Neural cell (in vitro differentiated cells): ENCODE results near the gene AREG. TPM values are rescaled to one million over a fixed set of nuclear protein-coding genes. Genes with fewer than 3 reads are reported as not detected.

Source experiments
- H2AFZ ChIP-seq: fragments of 200-600, 300-800 bp; sonication (generic), shearing (Covaris generic); 2 replicates; pipeline ENCODE4 v1.6.0; 2014; ENCODE audit warnings: low read depth, mild to moderate bottlenecking, antibody characterized with exemption, low read length, moderate library complexity
- H3F3A ChIP-seq: fragments of 200-600 bp; shearing (Covaris generic); 2 replicates; pipeline ENCODE4 v1.6.1; 2016; ENCODE audit warnings: mild to moderate bottlenecking, moderate library complexity, mixed read lengths, antibody characterized with exemption, low read length; ENCODE audit not compliant: insufficient read depth, poor library complexity, severe bottlenecking
- H3K27ac ChIP-seq: fragments of 200-600, 300-800 bp; sonication (generic), shearing (Covaris generic); 2 replicates; pipeline ENCODE4 v1.5.1; 2014; ENCODE audit warnings: mild to moderate bottlenecking, low read length, moderate library complexity
- H3K27me3 ChIP-seq: fragments of 300-800, 200-600 bp; sonication (generic), shearing (Covaris generic); 2 replicates; pipeline ENCODE4 v1.6.0; 2014; ENCODE audit warnings: mild to moderate bottlenecking, low read depth, low read length, moderate library complexity; ENCODE audit not compliant: insufficient read depth
- H3K36me3 ChIP-seq: fragments of 300-800, 200-600 bp; sonication (generic), shearing (Covaris generic); 2 replicates; pipeline ENCODE4 v1.5.1; 2014; ENCODE audit warnings: mild to moderate bottlenecking, antibody characterized with exemption, low read length, moderate library complexity; ENCODE audit not compliant: insufficient read depth
- H3K4me2 ChIP-seq: fragments of 300-800, 200-600 bp; sonication (generic), shearing (Covaris generic); 2 replicates; pipeline ENCODE4 v1.6.0; 2014; ENCODE audit warnings: mild to moderate bottlenecking, low read length
- H3K4me3 ChIP-seq: fragments of 300-800, 200-600 bp; sonication (generic), shearing (Covaris generic); 2 replicates; pipeline ENCODE4 v1.5.1; 2014; ENCODE audit warnings: mild to moderate bottlenecking, low read length, moderate library complexity
- H3K79me2 ChIP-seq: fragments of 200-600 bp; shearing (Covaris generic); replicated peaks from 2 replicates; pipeline ENCODE4 v1.6.0; 2014; ENCODE audit warnings: mild to moderate bottlenecking, low read length, moderate library complexity; ENCODE audit not compliant: insufficient read depth
- H3K9ac ChIP-seq: fragments of 300-800, 200-600 bp; sonication (generic), shearing (Covaris generic); 2 replicates; pipeline ENCODE4 v1.6.1; 2016; ENCODE audit warnings: mild to moderate bottlenecking, low read length, mixed read lengths
- H3K9me2 ChIP-seq: fragments of 200-600 bp; shearing (Covaris generic); 2 replicates; pipeline ENCODE4 v1.6.1; 2016; ENCODE audit warnings: mild to moderate bottlenecking, low read length, mixed read lengths; ENCODE audit not compliant: insufficient read depth
- H3K9me3 ChIP-seq: fragments of 200-600, 300-800 bp; sonication (generic), shearing (Covaris generic); 2 replicates; pipeline ENCODE4 v1.6.1; 2016; ENCODE audit warnings: mild to moderate bottlenecking, mixed run types, low read length, moderate library complexity, mixed read lengths
- H4K20me1 ChIP-seq: fragments of 200-600 bp; shearing (Covaris generic); 2 replicates; pipeline ENCODE4 v1.6.1; 2016; ENCODE audit warnings: mild to moderate bottlenecking, mixed run types; ENCODE audit not compliant: insufficient read depth
- EP300 ChIP-seq: fragments of 450-650 bp; conservative IDR thresholded peaks from 2 replicates; pipeline ENCODE4 v1.6.1; 2014; ENCODE audit warnings: antibody characterized with exemption, mild to moderate bottlenecking, moderate library complexity; ENCODE audit not compliant: poor library complexity, severe bottlenecking
- EZH2 ChIP-seq: fragments of 200-600, 300-800 bp; shearing (Covaris generic), sonication (generic); IDR thresholded peaks from 2 replicates; pipeline ENCODE4 v1.6.1; 2014; ENCODE audit warnings: antibody characterized with exemption, low read length, borderline replicate concordance, mild to moderate bottlenecking; ENCODE audit not compliant: insufficient read depth, poor library complexity, severe bottlenecking
- MXI1 ChIP-seq: fragments of 450-650 bp; conservative IDR thresholded peaks from 2 replicates; pipeline ENCODE4 v1.6.1; 2014; ENCODE audit warnings: antibody characterized with exemption, mild to moderate bottlenecking; ENCODE audit not compliant: poor library complexity, severe bottlenecking
- POLR2AphosphoS5 ChIP-seq: IDR thresholded peaks from 2 replicates; pipeline ENCODE4 v1.6.1; 2012
- RAD21 ChIP-seq: fragments of 450-650 bp; conservative IDR thresholded peaks from 2 replicates; pipeline ENCODE4 v1.6.1; 2014; ENCODE audit warnings: antibody characterized with exemption, mild to moderate bottlenecking, moderate library complexity
- REST ChIP-seq: IDR thresholded peaks from 2 replicates; pipeline ENCODE4 v1.6.1; 2012; ENCODE audit warnings: borderline replicate concordance
- SMC3 ChIP-seq: fragments of 450-650 bp; conservative IDR thresholded peaks from 2 replicates; pipeline ENCODE4 v1.6.1; 2014; ENCODE audit warnings: antibody characterized with exemption, mild to moderate bottlenecking, moderate library complexity; ENCODE audit not compliant: poor library complexity
- TAF1 ChIP-seq: IDR thresholded peaks from 2 replicates; pipeline ENCODE4 v1.6.1; 2012; ENCODE audit warnings: low read depth
- polyA plus RNA-seq: library from polyadenylated mRNA; depleted of rRNA; stranded (reverse); fragments of >200 nt; gene quantifications from 2 replicates; pipeline ENCODE4 v1.2.3, GENCODE V29; 2014
- TF ChIP-seq, protein P1 (sequence below): fragments of 450-650 bp; IDR thresholded peaks from 2 replicates; pipeline ENCODE4 v1.5.1; 2014; ENCODE audit warnings: antibody characterized with exemption, mild to moderate bottlenecking, moderate library complexity; ENCODE audit not compliant: poor library complexity, severe bottlenecking

The AREG gene
- polyA plus RNA-seq, 1 donor from 2014 or later: not detected

DNA sequence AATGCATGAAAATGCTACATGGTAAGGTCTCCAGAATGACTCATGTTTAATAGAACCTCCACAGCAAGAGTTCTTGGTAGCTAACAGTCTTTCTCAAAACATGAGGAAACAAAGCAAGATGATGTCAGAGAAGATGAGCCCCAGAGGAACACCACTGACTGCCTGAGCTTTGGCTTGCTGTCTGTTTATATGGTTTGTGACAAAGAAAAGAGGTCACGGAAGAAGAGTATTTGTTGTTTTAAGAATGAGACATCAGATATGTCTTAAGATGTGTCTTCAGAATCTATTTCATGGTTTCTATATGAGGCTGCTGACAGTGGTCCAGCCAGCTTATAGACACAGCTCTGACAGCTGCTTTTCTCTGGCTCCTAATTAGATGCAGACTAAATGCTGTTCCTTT, 18.8 kb upstream of the AREG start:
- no peaks in the 10 kb centered on the region for H3K9me2 ChIP-seq
- H3K79me2 ChIP-seq: no peaks in the 10 kb centered on the region
- H3K4me2 ChIP-seq: no peak overlapping the region
- TF ChIP-seq REST: no peak
- no peak for TF ChIP-seq EP300
- TF ChIP-seq EZH2: no peak
- no peak for TF ChIP-seq MXI1
- TF ChIP-seq, protein P1, sequence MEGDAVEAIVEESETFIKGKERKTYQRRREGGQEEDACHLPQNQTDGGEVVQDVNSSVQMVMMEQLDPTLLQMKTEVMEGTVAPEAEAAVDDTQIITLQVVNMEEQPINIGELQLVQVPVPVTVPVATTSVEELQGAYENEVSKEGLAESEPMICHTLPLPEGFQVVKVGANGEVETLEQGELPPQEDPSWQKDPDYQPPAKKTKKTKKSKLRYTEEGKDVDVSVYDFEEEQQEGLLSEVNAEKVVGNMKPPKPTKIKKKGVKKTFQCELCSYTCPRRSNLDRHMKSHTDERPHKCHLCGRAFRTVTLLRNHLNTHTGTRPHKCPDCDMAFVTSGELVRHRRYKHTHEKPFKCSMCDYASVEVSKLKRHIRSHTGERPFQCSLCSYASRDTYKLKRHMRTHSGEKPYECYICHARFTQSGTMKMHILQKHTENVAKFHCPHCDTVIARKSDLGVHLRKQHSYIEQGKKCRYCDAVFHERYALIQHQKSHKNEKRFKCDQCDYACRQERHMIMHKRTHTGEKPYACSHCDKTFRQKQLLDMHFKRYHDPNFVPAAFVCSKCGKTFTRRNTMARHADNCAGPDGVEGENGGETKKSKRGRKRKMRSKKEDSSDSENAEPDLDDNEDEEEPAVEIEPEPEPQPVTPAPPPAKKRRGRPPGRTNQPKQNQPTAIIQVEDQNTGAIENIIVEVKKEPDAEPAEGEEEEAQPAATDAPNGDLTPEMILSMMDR: no peak
- TF ChIP-seq SMC3: no peak
- TF ChIP-seq RAD21: no peak
- no peak for TF ChIP-seq TAF1
- H4K20me1 ChIP-seq: no peaks in the 10 kb centered on the region
- no peak overlapping the region for H3K4me3 ChIP-seq
- H3F3A ChIP-seq: no peaks in the 10 kb centered on the region
- no peaks in the 10 kb centered on the region for H3K27me3 ChIP-seq
- H3K9ac ChIP-seq: no peak overlapping the region
- H3K36me3 ChIP-seq: no peaks in the 10 kb centered on the region
- H2AFZ ChIP-seq: no peak overlapping the region
- H3K9me3 ChIP-seq: no peaks in the 10 kb centered on the region
- no peak overlapping the region for H3K27ac ChIP-seq

DNA sequence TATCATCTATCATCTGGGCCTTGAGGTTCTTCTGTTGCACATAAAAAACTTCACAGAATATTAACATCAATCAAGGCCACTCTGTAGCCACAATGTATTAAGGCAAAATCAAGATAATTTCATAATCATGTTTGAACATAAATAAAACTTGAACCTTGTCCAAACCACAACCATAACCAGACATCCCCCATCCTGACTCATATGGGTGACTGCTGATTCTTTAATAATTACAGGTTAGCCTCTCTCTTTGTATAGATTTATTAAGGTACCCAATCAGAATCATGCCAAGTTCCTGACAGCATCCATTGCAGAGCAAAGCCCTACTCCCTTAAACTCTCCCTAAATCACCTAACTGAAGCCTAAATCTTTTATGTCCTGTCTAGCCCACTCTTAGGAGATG, 16.7 kb upstream of the AREG start:
- H3K4me2 ChIP-seq: no peak overlapping the region
- H3K27me3 ChIP-seq: no peaks in the 10 kb centered on the region
- no peak overlapping the region for H3K9ac ChIP-seq
- TF ChIP-seq SMC3 (no peak), RAD21 (no peak), EP300 (no peak), REST (no peak), POLR2AphosphoS5 (no peak), EZH2 (no peak), TAF1 (no peak), MXI1 (no peak)
- TF ChIP-seq, protein P1: no peak
- no peak overlapping the region for H3K27ac ChIP-seq
- H3F3A ChIP-seq: no peaks in the 10 kb centered on the region
- no peak overlapping the region for H2AFZ ChIP-seq
- no peaks in the 10 kb centered on the region for H3K79me2 ChIP-seq
- H4K20me1 ChIP-seq: no peaks in the 10 kb centered on the region
- H3K9me2 ChIP-seq: no peaks in the 10 kb centered on the region
- H3K9me3 ChIP-seq: no peaks in the 10 kb centered on the region
- H3K4me3 ChIP-seq: no peak overlapping the region
- no peaks in the 10 kb centered on the region for H3K36me3 ChIP-seq
